CD4-positive, CD25-positive, alpha-beta regulatory T cell (primary cell): ENCODE measurements around the gene IRF7. TPM values are rescaled to one million over a fixed set of nuclear protein-coding genes. Genes with fewer than 3 reads are reported as not detected.

Experiments used
- ATAC-seq, 2 donors: fragments of 150-1000 bp; cut with Tn5 transposase; one replicate each; pipeline ENCODE4 v1.10.0; 2021; ENCODE audit warnings: low read depth in 2 of 2, moderate number of reproducible peaks in 2 of 2, moderate library complexity in 1 of 2
- DNase-seq, 3 donors: peaks; one replicate each; pipeline versions ENCODE4 v3.0.0 to v3.0.0-alpha.2; 2012 to 2022; ENCODE audit warnings: mixed read lengths in 1 of 3
- H3K27ac ChIP-seq: one replicate; pipeline ENCODE4 v1.7.0; 2013; ENCODE audit warnings: mild to moderate bottlenecking, low read length; ENCODE audit not compliant: insufficient read depth, poor library complexity, severe bottlenecking
- H3K27me3 ChIP-seq: one replicate; pipeline ENCODE4 v1.7.0; 2013; ENCODE audit warnings: low read length; ENCODE audit not compliant: control insufficient read depth, insufficient read depth
- H3K36me3 ChIP-seq: one replicate; pipeline ENCODE4 v1.7.0; 2013; ENCODE audit warnings: mild to moderate bottlenecking, low read length, moderate library complexity; ENCODE audit not compliant: control insufficient read depth, insufficient read depth
- H3K4me1 ChIP-seq: 2 replicates; pipeline ENCODE4 v1.7.0; 2013; ENCODE audit warnings: mild to moderate bottlenecking, low read length; ENCODE audit not compliant: insufficient read depth, control insufficient read depth, poor library complexity, severe bottlenecking
- H3K4me3 ChIP-seq: one replicate; pipeline ENCODE4 v1.7.0; 2013; ENCODE audit warnings: low read depth, mild to moderate bottlenecking, low read length, moderate library complexity
- H3K9me3 ChIP-seq, 2 experiments: 1 replicate in 1 of 2; 2 replicates in 1 of 2; pipeline ENCODE4 v1.7.0; 2013; ENCODE audit warnings: low read length in 2 of 2, mild to moderate bottlenecking in 1 of 2, moderate library complexity in 1 of 2; ENCODE audit not compliant: control insufficient read depth in 2 of 2
- H3K27ac Mint-ChIP-seq, 3 donors: one replicate each; pipeline ENCODE4 v1.8.0; 2020 to 2022; ENCODE audit warnings: mild to moderate bottlenecking in 3 of 3, mixed read lengths in 3 of 3, moderate library complexity in 2 of 3
- H3K27me3 Mint-ChIP-seq: one replicate; pipeline ENCODE4 v1.8.0; 2022; ENCODE audit warnings: mild to moderate bottlenecking, mixed read lengths
- H3K36me3 Mint-ChIP-seq: one replicate; pipeline ENCODE4 v1.8.0; 2020; ENCODE audit warnings: mixed read lengths
- H3K4me1 Mint-ChIP-seq, 4 donors: one replicate each; pipeline ENCODE4 v1.8.0; 2020 to 2022; ENCODE audit warnings: mixed read lengths in 4 of 4, mild to moderate bottlenecking in 1 of 4
- H3K4me3 Mint-ChIP-seq, 4 donors: one replicate each; pipeline ENCODE4 v1.8.0; 2020 to 2022; ENCODE audit warnings: mild to moderate bottlenecking in 4 of 4, mixed read lengths in 4 of 4, moderate library complexity in 3 of 4
- H3K9me3 Mint-ChIP-seq, 7 donors: one replicate each; pipeline ENCODE4 v1.8.0; 2020 to 2022; ENCODE audit warnings: mixed read lengths in 7 of 7, mild to moderate bottlenecking in 3 of 7, moderate library complexity in 2 of 7
- polyA plus RNA-seq, 4 donors: library from polyadenylated mRNA; unstranded; fragments of 300-500 nt; fragmentation: Illumina TruSeq; gene quantifications; one replicate each; pipeline ENCODE4 v1.2.3, GENCODE V29; 2021
- total RNA-seq: library from RNA; stranded (reverse); gene quantifications from one replicate; pipeline ENCODE4 v1.2.3, GENCODE V29; 2022

Gene IRF7
- total and polyA plus RNA-seq, 5 donors from 2014 or later = 27.2 to 120 (median 29.2) TPM

DNA sequence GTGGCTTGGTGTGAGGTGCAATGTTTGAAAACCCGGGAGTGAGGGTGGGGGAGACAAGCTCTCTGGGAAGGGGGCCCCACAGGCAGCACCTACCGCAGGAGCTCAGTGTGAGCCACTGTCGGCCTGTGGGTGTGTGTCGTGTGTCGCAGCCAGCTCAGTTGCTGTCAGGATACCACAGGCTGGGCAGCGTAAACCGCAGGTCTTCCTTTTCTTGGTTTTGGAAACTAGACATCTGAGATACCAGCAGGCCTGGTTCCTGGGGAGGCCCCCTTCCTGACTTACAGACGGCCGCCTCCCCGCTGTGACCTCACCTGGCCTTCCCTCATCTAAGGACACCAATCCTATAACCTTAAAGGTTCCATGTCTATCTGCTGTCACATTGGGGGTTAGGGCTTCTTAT lies 19.4 kb downstream of the IRF7 start:
- Histone ChIP-seq H3K27ac (no peak overlapping the region), H3K36me3 (peaks cover 80% of the 10 kb centered on the region), H3K9me3 (no peaks in the 10 kb centered on the region), H3K4me3 (no peak overlapping the region), H3K4me1 (no peaks in the 10 kb centered on the region), H3K27me3 (no peaks in the 10 kb centered on the region)
- DNase-seq (no peak), ATAC-seq (no peak)
- peaks cover 19% of the 10 kb centered on the region for H3K36me3 Mint-ChIP-seq
- H3K27me3 Mint-ChIP-seq = no peaks in the 10 kb centered on the region
- no peaks in the 10 kb centered on the region for H3K9me3 Mint-ChIP-seq
- no peak overlapping the region for H3K4me3 Mint-ChIP-seq
- H3K4me1 Mint-ChIP-seq = no peaks in the 10 kb centered on the region
- H3K27ac Mint-ChIP-seq = no peak overlapping the region

DNA sequence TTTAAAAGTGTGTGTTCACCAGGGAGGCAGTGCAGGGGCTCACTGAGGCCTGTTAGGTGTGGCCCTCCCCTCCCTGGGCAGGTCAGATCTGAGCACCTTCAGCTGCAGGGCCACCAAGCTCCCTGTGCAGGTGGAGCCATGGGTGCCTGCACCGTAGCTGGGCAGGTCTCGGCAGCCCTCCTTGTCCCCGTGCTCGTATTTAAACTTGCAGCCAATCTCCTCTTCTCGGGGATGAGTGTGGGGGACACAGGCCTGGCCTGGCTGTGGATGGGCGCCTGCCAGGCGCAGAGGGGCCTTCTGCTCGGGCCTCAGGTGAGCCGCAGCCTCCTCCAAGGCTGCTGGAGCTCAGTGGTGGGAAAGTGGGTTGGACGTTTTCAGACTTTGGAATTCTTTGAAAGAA lies 20.4 kb downstream of the IRF7 start:
- H3K27me3 Mint-ChIP-seq = no peaks in the 10 kb centered on the region
- Histone ChIP-seq H3K27me3 (no peaks in the 10 kb centered on the region), H3K36me3 (peaks cover 80% of the 10 kb centered on the region), H3K27ac (no peak overlapping the region), H3K4me3 (no peak overlapping the region), H3K4me1 (no peaks in the 10 kb centered on the region), H3K9me3 (no peaks in the 10 kb centered on the region)
- no peaks in the 10 kb centered on the region for H3K9me3 Mint-ChIP-seq
- no peak for DNase-seq
- peaks cover 25% of the 10 kb centered on the region for H3K36me3 Mint-ChIP-seq
- no peak overlapping the region for H3K27ac Mint-ChIP-seq
- ATAC-seq = no peak
- H3K4me3 Mint-ChIP-seq = no peak overlapping the region
- no peaks in the 10 kb centered on the region for H3K4me1 Mint-ChIP-seq

DNA sequence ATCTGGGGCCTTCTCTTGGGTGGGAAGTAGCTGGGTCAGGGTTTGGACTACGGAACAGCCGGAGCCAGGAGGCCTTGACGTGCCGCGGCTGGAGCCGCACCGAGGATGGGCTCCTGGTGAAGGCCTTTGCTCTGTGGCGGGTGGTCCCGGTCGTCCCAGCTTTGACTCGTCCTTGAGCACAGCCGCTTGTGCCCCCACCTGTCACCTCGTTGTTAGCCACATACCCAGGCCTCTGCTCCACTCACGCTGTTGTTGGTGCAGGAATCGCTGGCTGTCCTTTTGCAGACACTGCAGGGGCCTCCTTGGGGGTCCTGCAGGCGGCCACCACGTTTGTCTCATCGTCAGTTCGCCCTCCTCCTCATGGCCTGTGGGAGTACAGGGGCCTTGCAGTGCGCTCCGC lies 22.4 kb downstream of the IRF7 start:
- Mint-ChIP-seq H3K36me3 (peaks cover 28% of the 10 kb centered on the region), H3K9me3 (no peaks in the 10 kb centered on the region), H3K4me1 (peaks cover 0 to 8% (median under 1%) of the 10 kb centered on the region in 4 donors), H3K27ac (peak overlapping the region in 1 of 3 donors; percentile 60), H3K27me3 (no peaks in the 10 kb centered on the region), H3K4me3 (peak overlapping the region in 1 of 4 donors; percentile 58)
- H3K27ac ChIP-seq = no peak overlapping the region
- H3K36me3 ChIP-seq = peaks cover 83% of the 10 kb centered on the region
- peaks cover under 1% of the 10 kb centered on the region for H3K4me1 ChIP-seq
- no peaks in the 10 kb centered on the region for H3K9me3 ChIP-seq
- no peak overlapping the region for H3K4me3 ChIP-seq
- H3K27me3 ChIP-seq = no peaks in the 10 kb centered on the region
- DNase-seq = no peak
- no peak for ATAC-seq

DNA sequence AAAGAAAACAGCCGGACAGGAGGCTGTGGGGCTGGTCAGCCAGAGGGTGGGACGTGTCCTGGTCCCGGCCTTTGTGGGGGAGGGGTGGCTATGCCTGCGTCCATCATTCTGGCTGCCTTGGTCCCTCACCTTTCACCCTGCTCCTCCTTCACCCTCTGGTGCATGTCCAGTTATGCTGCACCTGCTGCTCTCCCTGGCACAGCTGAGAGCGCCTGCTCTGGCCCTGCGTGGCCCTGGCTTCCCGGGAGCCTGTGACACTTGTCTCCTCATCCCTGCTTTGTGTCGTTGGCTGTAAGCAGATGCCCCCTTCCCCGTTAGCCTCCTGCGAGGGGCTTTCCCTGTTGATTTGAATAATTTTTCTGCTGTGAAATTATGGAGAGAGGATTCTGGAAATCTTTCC lies 22.8 kb downstream of the IRF7 start:
- DNase-seq (no peak), ATAC-seq (no peak)
- Mint-ChIP-seq H3K36me3 (peaks cover 31% of the 10 kb centered on the region), H3K27me3 (no peaks in the 10 kb centered on the region), H3K27ac (peak overlapping the region in 1 of 3 donors; percentile 60), H3K4me3 (no peak overlapping the region), H3K9me3 (no peaks in the 10 kb centered on the region), H3K4me1 (peaks cover 0 to 12% (median 4%) of the 10 kb centered on the region in 4 donors)
- Histone ChIP-seq H3K9me3 (no peaks in the 10 kb centered on the region), H3K4me1 (peaks cover 5% of the 10 kb centered on the region), H3K36me3 (peaks cover 81% of the 10 kb centered on the region), H3K27me3 (no peaks in the 10 kb centered on the region), H3K27ac (no peak overlapping the region), H3K4me3 (no peak overlapping the region)

DNA sequence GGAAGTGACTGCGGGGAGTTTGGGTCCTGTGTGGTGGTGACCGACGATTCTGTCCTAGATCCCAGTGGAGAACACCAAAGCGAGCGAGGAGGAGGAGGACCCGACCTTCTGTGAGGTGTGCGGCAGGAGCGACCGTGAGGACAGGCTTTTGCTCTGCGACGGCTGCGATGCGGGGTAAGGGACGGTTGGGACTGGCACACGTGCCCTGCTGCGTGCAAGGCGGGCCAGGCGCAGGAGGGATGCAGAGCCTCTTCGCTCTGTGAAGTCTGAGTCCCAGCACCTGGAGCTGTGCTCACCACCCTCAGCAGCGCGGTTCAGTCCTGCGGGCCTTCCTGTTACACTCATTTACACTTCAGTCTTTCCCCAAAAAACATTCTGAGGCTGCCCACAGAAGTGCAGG lies 23.2 kb downstream of the IRF7 start:
- Histone ChIP-seq H3K27ac (no peak overlapping the region), H3K27me3 (no peaks in the 10 kb centered on the region), H3K36me3 (peaks cover 81% of the 10 kb centered on the region), H3K4me3 (no peak overlapping the region), H3K9me3 (no peaks in the 10 kb centered on the region), H3K4me1 (peaks cover 9% of the 10 kb centered on the region)
- Mint-ChIP-seq H3K27me3 (no peaks in the 10 kb centered on the region), H3K27ac (no peak overlapping the region), H3K4me3 (no peak overlapping the region), H3K9me3 (no peaks in the 10 kb centered on the region), H3K4me1 (peaks cover 0 to 17% (median 8%) of the 10 kb centered on the region in 4 donors), H3K36me3 (peaks cover 34% of the 10 kb centered on the region)
- DNase-seq = no peak
- ATAC-seq = no peak

DNA sequence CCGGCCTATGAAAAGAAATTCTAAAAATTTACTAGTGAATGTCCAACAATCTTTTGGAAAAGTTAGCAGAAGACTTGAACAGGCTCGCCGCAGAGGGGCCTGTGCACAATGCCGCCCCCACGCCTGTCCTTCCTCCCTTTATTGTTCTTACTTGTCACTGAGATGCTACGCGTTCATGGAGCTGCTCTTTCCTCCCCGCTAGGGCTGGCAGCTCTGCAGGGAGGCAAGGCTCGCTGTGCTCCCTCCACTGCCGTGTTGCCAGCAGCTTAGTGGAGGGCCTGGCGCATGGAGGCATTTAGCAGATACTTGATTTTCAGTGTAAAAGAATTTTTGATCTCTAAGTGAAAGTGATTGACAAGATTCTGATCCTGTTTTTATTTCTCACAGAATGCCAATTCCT lies 24.8 kb downstream of the IRF7 start:
- Histone ChIP-seq H3K4me3 (no peak overlapping the region), H3K4me1 (peaks cover 16% of the 10 kb centered on the region), H3K9me3 (no peaks in the 10 kb centered on the region), H3K36me3 (peaks cover 85% of the 10 kb centered on the region), H3K27ac (no peak overlapping the region), H3K27me3 (no peaks in the 10 kb centered on the region)
- Mint-ChIP-seq H3K36me3 (peaks cover 43% of the 10 kb centered on the region), H3K27ac (no peak overlapping the region), H3K27me3 (no peaks in the 10 kb centered on the region), H3K4me1 (peaks cover 0 to 26% (median 11%) of the 10 kb centered on the region in 4 donors), H3K4me3 (no peak overlapping the region), H3K9me3 (no peaks in the 10 kb centered on the region)
- no peak for ATAC-seq
- no peak for DNase-seq

DNA sequence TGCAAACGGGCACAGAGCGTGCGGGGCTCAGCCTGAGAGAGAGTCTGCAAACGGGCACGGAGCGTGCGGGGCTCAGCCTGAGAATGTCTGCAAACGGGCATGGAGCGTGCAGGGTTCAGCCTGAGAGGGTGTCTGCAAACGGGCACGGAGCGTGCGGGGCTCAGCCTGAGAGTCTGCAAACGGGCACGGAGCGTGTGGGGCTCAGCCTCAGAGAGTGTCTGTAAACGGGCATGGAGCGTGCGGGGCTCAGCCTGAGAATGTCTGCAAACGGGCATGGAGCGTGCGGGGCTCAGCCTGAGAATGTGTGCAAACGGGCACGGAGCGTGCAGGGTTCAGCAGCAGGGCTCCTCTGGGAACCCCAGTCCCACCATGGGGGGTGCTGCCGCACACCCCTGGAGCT lies 26.0 kb downstream of the IRF7 start:
- H3K27me3 Mint-ChIP-seq = no peaks in the 10 kb centered on the region
- H3K27ac ChIP-seq = no peak overlapping the region
- peaks cover 43% of the 10 kb centered on the region for H3K36me3 Mint-ChIP-seq
- no peak for DNase-seq
- no peaks in the 10 kb centered on the region for H3K9me3 ChIP-seq
- H3K27ac Mint-ChIP-seq = peak overlapping the region in 2 of 3 donors; percentile 43 to 65
- H3K27me3 ChIP-seq = no peaks in the 10 kb centered on the region
- H3K36me3 ChIP-seq = peaks cover 76% of the 10 kb centered on the region
- no peak for ATAC-seq
- no peaks in the 10 kb centered on the region for H3K9me3 Mint-ChIP-seq
- H3K4me1 ChIP-seq = peaks cover 16% of the 10 kb centered on the region
- peaks cover 0 to 26% (median 11%) of the 10 kb centered on the region in 4 donors for H3K4me1 Mint-ChIP-seq
- no peak overlapping the region for H3K4me3 ChIP-seq
- H3K4me3 Mint-ChIP-seq = no peak overlapping the region

DNA sequence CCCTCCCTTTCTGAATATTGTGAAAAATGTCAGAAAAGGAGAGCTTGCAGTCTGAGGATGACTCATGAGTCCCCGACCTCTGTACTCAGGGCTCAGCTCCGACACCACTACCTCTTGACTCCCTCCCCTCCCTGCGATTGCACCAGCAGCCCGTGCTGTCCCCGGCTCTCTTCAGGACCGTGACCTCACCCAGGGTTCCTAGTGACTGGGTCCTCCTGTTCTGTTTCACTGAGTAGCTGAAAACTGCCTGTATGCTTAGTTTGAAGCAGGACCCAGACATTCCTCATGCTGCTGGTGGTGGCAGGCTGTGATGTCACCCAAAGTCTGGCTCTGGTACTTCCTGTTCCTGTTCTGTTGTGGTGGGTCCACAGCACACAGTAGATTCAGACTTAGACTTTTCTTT lies 27.8 kb downstream of the IRF7 start:
- H3K4me1 Mint-ChIP-seq = peaks cover 0 to 26% (median 11%) of the 10 kb centered on the region in 4 donors
- Histone ChIP-seq H3K27ac (peak overlapping the region; percentile 74), H3K9me3 (no peaks in the 10 kb centered on the region), H3K4me3 (no peak overlapping the region), H3K36me3 (peaks cover 75% of the 10 kb centered on the region), H3K27me3 (no peaks in the 10 kb centered on the region), H3K4me1 (peaks cover 16% of the 10 kb centered on the region)
- H3K4me3 Mint-ChIP-seq = peak overlapping the region; percentile 30 to 75 (median 62)
- peak overlapping the region; percentile 95 to 99 (median 98) for H3K27ac Mint-ChIP-seq
- no peaks in the 10 kb centered on the region for H3K27me3 Mint-ChIP-seq
- ATAC-seq = peak; percentile 92
- peaks cover 37% of the 10 kb centered on the region for H3K36me3 Mint-ChIP-seq
- DNase-seq = peak; percentile 54 to 80 (median 70)
- H3K9me3 Mint-ChIP-seq = peaks cover 0 to 1% (median 0%) of the 10 kb centered on the region in 7 donors
